ENCODE data around the gene PIGB. TPM values are rescaled to one million over a fixed set of nuclear protein-coding genes. Genes with fewer than 3 reads are reported as not detected.

Gene PIGB
- total RNA-seq, 1 experiment from 2014 or later = 5.2 TPM

GRCh38 chr15:55360256-55360655, 41.2 kb downstream of the PIGB start (continued):
- TF ChIP-seq HMGXB4 (CRISPR knock-in tag; IDR thresholded peaks at IDR 0.05) = no peak
- no peak for TF ChIP-seq PRRX2 (CRISPR knock-in tag; IDR thresholded peaks at IDR 0.05)
- TF ChIP-seq, protein P1, sequence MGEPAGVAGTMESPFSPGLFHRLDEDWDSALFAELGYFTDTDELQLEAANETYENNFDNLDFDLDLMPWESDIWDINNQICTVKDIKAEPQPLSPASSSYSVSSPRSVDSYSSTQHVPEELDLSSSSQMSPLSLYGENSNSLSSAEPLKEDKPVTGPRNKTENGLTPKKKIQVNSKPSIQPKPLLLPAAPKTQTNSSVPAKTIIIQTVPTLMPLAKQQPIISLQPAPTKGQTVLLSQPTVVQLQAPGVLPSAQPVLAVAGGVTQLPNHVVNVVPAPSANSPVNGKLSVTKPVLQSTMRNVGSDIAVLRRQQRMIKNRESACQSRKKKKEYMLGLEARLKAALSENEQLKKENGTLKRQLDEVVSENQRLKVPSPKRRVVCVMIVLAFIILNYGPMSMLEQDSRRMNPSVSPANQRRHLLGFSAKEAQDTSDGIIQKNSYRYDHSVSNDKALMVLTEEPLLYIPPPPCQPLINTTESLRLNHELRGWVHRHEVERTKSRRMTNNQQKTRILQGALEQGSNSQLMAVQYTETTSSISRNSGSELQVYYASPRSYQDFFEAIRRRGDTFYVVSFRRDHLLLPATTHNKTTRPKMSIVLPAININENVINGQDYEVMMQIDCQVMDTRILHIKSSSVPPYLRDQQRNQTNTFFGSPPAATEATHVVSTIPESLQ (CRISPR knock-in tag; IDR thresholded peaks at IDR 0.05) = no peak
- TF ChIP-seq CBFB (CRISPR knock-in tag; IDR thresholded peaks at IDR 0.05; ENCODE audit: low read depth) = no peak
- no peak for TF ChIP-seq NR3C1 (CRISPR knock-in tag; conservative IDR thresholded peaks at IDR 0.05; ENCODE audit: low read depth)

- H3K36me3 Mint-ChIP-seq = no peaks in the 10 kb centered on the region
- TF ChIP-seq MYBL2 (CRISPR knock-in tag; IDR thresholded peaks at IDR 0.05) (no peak), SMAD3 (CRISPR knock-in tag; IDR thresholded peaks at IDR 0.05; ENCODE audit: borderline replicate concordance) (no peak), E2F5 (CRISPR knock-in tag; IDR thresholded peaks at IDR 0.05) (no peak), ETV6 (CRISPR knock-in tag; IDR thresholded peaks at IDR 0.05) (no peak), JAZF1 (CRISPR knock-in tag; IDR thresholded peaks at IDR 0.05) (no peak), ELF4 (CRISPR knock-in tag; IDR thresholded peaks at IDR 0.05; ENCODE audit: low read depth) (no peak), CREB1 (CRISPR knock-in tag; IDR thresholded peaks at IDR 0.05) (no peak), ZNF425 (CRISPR knock-in tag; conservative IDR thresholded peaks at IDR 0.05) (no peak), ZNF671 (CRISPR knock-in tag; IDR thresholded peaks at IDR 0.05) (no peak), ZSCAN18 (CRISPR knock-in tag; IDR thresholded peaks at IDR 0.05) (no peak), AFF4 (CRISPR knock-in tag; IDR thresholded peaks at IDR 0.05; ENCODE audit: borderline replicate concordance) (no peak)
- TF ChIP-seq, protein P2, sequence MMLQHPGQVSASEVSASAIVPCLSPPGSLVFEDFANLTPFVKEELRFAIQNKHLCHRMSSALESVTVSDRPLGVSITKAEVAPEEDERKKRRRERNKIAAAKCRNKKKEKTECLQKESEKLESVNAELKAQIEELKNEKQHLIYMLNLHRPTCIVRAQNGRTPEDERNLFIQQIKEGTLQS (CRISPR knock-in tag; conservative IDR thresholded peaks at IDR 0.05) = no peak
- TF ChIP-seq, protein P3, sequence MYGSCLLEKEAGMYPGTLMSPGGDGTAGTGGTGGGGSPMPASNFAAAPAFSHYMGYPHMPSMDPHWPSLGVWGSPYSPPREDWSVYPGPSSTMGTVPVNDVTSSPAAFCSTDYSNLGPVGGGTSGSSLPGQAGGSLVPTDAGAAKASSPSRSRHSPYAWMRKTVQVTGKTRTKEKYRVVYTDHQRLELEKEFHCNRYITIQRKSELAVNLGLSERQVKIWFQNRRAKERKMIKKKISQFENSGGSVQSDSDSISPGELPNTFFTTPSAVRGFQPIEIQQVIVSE (CRISPR knock-in tag; IDR thresholded peaks at IDR 0.05; ENCODE audit: borderline replicate concordance) = no peak
- CTCF ChIA-PET = no interaction called here
- no peaks in the 10 kb centered on the region for H3K9me3 Mint-ChIP-seq
- POLR2A ChIA-PET = no interaction called here
- no peak for DNase-seq (ENCODE audit: low spot score)
- H3K27me3 Mint-ChIP-seq (ENCODE audit: low read depth) = no peaks in the 10 kb centered on the region
- H3K4me3 Mint-ChIP-seq = no peak overlapping the region
- peaks cover 9% of the 10 kb centered on the region for H3K4me1 Mint-ChIP-seq
- ATAC-seq = no peak
- H3K27ac Mint-ChIP-seq = no peak overlapping the region
These were observed 42.0 kb downstream of the PIGB start for GRCh38 chr15:55361048-55361447.

All from WTC11 (cell line).